ENCODE results near the gene SDC4. TPM values are rescaled to one million over a fixed set of nuclear protein-coding genes. Genes with fewer than 3 reads are reported as not detected.
A peak's percentile ranks its signal among the peaks of the same experiment; 100 is the strongest.

The SDC4 gene
- total RNA-seq, 4 donors from 2014 or later: 7.9 to 77.9 (median 48.4) TPM

GRCh38 chr20:45340236-45340847 lies 7.9 kb downstream of the SDC4 start:
- peaks cover 14 to 29% of the 10 kb centered on the region in 2 donors for H3K4me1 ChIP-seq
- intact Hi-C loops (cut with DNase I; ENCODE audit: low total_unique reads): no loop called here

DNA sequence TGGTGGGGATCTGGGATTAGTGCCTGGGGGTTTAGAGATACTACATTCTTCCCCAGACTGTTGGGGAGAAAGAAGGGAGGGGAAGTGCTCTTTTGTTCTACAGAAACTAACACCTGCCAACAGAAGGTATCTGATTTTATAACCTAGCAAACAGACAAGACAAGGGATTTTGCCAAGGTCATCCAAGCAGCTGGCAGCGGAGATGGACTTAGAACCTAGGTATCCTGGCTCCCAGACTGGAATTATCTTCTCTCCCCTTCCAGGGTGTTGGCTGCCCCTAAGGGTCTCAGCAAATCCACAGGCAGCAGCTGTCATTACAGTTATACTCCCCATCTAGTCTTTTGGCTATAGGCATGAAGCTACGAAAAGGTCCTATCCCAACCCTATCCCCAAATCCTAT lies 8.4 kb downstream of the SDC4 start:
- Histone ChIP-seq H3K4me3 (no peak overlapping the region), H3K9me3 (no peaks in the 10 kb centered on the region), H3K27me3 (no peaks in the 10 kb centered on the region), H3K36me3 (no peaks in the 10 kb centered on the region), H3K27ac (peak overlapping the region; percentile 91 to 97), H3K4me1 (peaks cover 14 to 25% of the 10 kb centered on the region in 2 donors)
- no peak for TF ChIP-seq POLR2A (IDR thresholded peaks at IDR 0.05)
- TF ChIP-seq CTCF (IDR thresholded peaks at IDR 0.05): no peak
- intact Hi-C loops (cut with DNase I; ENCODE audit: low total_unique reads): no loop called here
- no peak for DNase-seq

More at GRCh38 chr20:45340236-45340847, 7.9 kb downstream of the SDC4 start:
- Histone ChIP-seq H3K27me3 (no peaks in the 10 kb centered on the region), H3K36me3 (no peaks in the 10 kb centered on the region), H3K4me3 (no peak overlapping the region), H3K27ac (peak overlapping the region; percentile 91 to 97), H3K9me3 (no peaks in the 10 kb centered on the region)
- no peak for DNase-seq
- TF ChIP-seq CTCF (IDR thresholded peaks at IDR 0.05) (no peak), POLR2A (IDR thresholded peaks at IDR 0.05) (no peak)

GRCh38 chr20:45339084-45339483 lies 9.1 kb downstream of the SDC4 start:
- Histone ChIP-seq H3K36me3 (no peaks in the 10 kb centered on the region), H3K27me3 (no peaks in the 10 kb centered on the region), H3K9me3 (no peaks in the 10 kb centered on the region), H3K27ac (peak overlapping the region; percentile 91 to 97), H3K4me1 (peaks cover 14 to 24% of the 10 kb centered on the region in 2 donors), H3K4me3 (no peak overlapping the region)
- no peak for DNase-seq
- TF ChIP-seq CTCF (IDR thresholded peaks at IDR 0.05) (no peak), POLR2A (IDR thresholded peaks at IDR 0.05) (no peak)
- intact Hi-C loops (cut with DNase I; ENCODE audit: low total_unique reads): no loop called here

DNA sequence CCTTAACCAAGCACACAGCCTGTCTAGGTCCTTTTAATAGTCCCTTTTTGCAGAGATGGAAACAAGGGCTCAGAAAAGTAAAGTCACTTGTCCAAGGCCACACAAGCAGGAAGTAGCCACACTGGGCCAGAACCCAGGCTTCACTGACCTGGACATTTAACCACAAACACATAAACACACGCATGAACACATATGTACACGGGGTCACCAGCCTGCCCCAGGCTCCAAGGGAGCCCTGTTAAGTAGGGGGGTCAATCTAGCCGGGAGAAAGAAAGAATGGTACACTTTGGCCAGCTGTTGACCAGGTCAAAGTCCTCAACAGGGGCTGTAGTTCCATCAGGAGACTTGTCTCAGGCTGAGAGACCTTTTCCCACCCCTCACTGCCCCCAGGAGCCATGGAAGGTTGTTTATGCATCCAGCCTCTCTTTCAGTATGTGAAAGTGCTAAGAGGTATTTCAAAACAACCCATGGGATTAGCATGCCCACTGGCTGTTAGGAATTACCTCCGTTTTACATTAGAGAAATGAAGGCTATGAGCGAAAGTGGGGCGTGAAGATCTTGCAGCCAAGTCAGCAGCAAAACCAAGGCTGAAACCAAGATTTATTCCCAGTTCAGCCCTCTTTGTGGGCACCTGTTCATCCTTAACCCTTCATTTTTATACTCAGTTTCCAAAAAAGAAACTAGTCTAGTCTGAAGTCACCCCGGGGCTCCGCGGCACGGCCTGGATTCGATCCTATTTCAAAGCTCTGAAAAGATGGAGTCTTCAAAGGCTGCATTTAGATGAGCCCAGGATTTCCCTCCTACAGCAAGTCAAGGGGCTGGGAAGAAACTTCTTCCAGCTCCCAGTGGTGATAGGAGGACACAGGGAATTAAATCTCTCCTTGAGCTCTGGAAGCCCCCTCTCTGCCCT lies 9.8 kb downstream of the SDC4 start:
- no peak overlapping the region for H3K4me3 ChIP-seq
- intact Hi-C loops (cut with DNase I; ENCODE audit: low total_unique reads): no loop called here
- DNase-seq: no peak

More for the DNA sequence above, 9.8 kb downstream of the SDC4 start:
- TF ChIP-seq POLR2A (IDR thresholded peaks at IDR 0.05) (no peak), CTCF (IDR thresholded peaks at IDR 0.05) (no peak)
- H3K4me1 ChIP-seq: peaks cover 14 to 17% of the 10 kb centered on the region in 2 donors
- no peaks in the 10 kb centered on the region for H3K9me3 ChIP-seq
- H3K27me3 ChIP-seq: no peaks in the 10 kb centered on the region
- peak overlapping the region; percentile 91 to 97 for H3K27ac ChIP-seq
- no peaks in the 10 kb centered on the region for H3K36me3 ChIP-seq

Data from uterus (tissue), 4 donors.